Brain microvascular endothelial cell (primary cell): ENCODE data around the gene SLC26A8.
A peak's percentile ranks its signal among the peaks of the same experiment; 100 is the strongest.
"Not testable (repeated sequence)": the region's sequence is repeated elsewhere in the genome, so short reads cannot be mapped to it uniquely, and the experiment has no call there.

Experiments
- DNase-seq: peaks from one replicate; pipeline ENCODE4 v3.0.0-alpha.2; 2020
- H3K27ac ChIP-seq: fragments of 250-450 bp; sonication (Bioruptor Pico); 2 replicates; pipeline ENCODE4 v1.5.1; 2020; ENCODE audit warnings: mild to moderate bottlenecking, moderate library complexity
- H3K27me3 ChIP-seq: fragments of 250-450 bp; sonication (Bioruptor Pico); replicated peaks from 2 replicates; pipeline ENCODE4 v1.5.1; 2020; ENCODE audit warnings: mild to moderate bottlenecking
- H3K36me3 ChIP-seq: fragments of 250-450 bp; sonication (Bioruptor Pico); replicated peaks from 2 replicates; pipeline ENCODE4 v1.5.1; 2020; ENCODE audit warnings: mild to moderate bottlenecking
- H3K4me3 ChIP-seq: 2 replicates; pipeline ENCODE4 v1.5.1; 2011; ENCODE audit warnings: low read depth, mild to moderate bottlenecking, control low read depth, low read length, moderate library complexity
- in situ Hi-C: cut with HindIII; loops from 2 replicates; pipeline ENCODE4 v1.10.0; 2017; ENCODE audit warnings: low sequenced_read_pairs, low pct_ligation_motif_present
- TF ChIP-seq, protein P1 (sequence below): IDR thresholded peaks from 2 replicates; pipeline ENCODE4 v1.5.1; 2011; ENCODE audit warnings: low read depth, mild to moderate bottlenecking, moderate library complexity, low read length, control low read depth, inconsistent platforms; ENCODE audit errors: missing control alignments

Gene SLC26A8

DNA sequence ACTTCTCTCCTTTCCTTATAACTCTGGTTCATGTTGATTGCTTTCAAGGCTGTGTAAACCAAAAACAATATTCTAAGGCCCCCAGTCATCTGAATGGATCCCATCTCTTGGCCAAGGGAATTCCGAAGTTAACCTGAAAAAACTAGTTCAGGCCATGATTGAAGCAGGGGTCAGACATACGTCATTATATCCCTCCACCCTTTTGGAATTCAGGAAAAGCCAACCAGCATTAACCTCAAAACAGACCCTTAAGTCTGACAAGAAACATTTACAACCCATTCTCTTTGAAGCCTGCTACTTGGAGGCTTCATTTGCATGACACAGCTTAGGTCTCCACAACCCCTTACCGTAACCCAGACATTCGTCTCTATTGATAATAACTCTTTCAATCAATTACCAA is 39.7 kb downstream of the SLC26A8 start:
- H3K4me3 ChIP-seq: no peak overlapping the region
- in situ Hi-C loops: no loop called here
- no peak for DNase-seq
- TF ChIP-seq, protein P1, sequence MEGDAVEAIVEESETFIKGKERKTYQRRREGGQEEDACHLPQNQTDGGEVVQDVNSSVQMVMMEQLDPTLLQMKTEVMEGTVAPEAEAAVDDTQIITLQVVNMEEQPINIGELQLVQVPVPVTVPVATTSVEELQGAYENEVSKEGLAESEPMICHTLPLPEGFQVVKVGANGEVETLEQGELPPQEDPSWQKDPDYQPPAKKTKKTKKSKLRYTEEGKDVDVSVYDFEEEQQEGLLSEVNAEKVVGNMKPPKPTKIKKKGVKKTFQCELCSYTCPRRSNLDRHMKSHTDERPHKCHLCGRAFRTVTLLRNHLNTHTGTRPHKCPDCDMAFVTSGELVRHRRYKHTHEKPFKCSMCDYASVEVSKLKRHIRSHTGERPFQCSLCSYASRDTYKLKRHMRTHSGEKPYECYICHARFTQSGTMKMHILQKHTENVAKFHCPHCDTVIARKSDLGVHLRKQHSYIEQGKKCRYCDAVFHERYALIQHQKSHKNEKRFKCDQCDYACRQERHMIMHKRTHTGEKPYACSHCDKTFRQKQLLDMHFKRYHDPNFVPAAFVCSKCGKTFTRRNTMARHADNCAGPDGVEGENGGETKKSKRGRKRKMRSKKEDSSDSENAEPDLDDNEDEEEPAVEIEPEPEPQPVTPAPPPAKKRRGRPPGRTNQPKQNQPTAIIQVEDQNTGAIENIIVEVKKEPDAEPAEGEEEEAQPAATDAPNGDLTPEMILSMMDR: no peak
- no peaks in the 10 kb centered on the region for H3K36me3 ChIP-seq
- H3K27me3 ChIP-seq: peaks cover 3% of the 10 kb centered on the region
- H3K27ac ChIP-seq: no peak overlapping the region

DNA sequence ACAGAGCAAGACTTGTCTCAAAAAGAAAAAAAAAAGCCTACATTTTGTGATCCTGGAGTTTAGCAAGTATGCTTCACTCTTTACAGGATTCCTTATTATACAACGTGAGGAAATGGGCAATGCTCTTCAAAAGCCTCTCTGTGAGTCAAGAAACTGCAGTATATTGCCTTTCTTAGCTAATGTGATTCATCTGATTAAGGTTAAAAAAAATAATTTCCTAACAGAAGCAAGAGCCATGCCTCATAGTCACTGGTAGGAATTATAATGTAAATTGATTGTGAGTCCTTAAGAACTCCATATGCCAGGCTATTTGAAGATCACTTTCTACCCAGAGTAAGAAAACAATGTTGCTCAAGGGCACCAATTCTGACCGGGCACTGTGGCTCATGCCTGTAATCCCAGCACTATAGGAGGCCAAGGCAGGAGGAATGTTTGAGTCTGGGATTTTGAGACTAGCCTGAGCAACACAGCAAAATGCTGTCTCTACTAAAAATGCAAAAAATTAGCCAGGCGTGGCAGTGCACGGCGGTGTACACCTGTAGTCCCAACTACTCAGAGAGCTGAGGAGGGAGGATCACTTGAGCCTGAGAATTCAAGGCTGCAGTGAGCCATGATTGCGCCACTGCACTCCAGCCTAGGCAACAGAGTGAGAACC is 43.3 kb downstream of the SLC26A8 start:
- Histone ChIP-seq H3K27me3 (peaks cover 3% of the 10 kb centered on the region), H3K36me3 (no peaks in the 10 kb centered on the region), H3K4me3 (no peak overlapping the region), H3K27ac (no peak overlapping the region)
- TF ChIP-seq, protein P1: no peak
- no peak for DNase-seq
- in situ Hi-C loops: no loop called here

DNA sequence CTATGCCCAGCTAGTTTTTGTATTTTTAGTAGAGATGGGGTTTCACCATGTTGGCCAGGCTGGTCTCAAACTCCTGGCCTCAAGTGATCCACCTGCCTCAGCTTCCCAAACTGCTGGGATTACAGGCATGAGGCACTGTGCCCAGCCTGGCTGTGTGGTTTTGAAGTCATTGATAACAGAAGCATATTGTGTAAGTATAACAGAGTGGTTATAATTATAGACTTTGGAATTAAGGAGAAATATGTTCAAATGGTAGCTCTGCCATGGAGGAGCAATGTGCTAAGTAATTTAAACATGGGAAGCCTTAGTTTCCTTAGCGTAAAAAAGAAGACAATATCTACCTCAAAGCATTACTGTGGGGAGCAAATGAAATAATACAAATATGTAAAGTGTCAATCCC is 44.3 kb downstream of the SLC26A8 start:
- H3K27ac ChIP-seq, in situ Hi-C loops, DNase-seq, H3K4me3 ChIP-seq, H3K36me3 ChIP-seq, H3K27me3 ChIP-seq: not testable (repeated sequence)

DNA sequence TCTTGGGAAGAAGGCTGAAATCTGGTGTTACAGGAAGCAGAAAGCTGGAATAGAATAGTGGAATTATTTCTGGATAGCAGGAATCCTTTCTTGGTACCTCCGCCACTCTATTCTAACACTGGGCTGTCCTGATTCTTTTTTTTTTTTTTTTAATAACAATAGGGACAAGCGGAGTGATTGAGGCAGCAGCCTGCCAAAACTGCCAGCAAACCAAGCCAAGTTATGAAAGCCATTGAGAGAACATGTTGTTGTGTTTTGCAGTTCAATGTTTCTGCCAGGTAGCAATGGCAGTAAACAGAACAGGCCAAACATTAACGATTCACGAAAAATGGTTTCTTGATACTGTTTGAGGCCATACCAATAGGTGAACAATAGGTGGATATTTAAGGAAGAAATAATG is 47.1 kb downstream of the SLC26A8 start:
- H3K36me3 ChIP-seq: no peaks in the 10 kb centered on the region
- in situ Hi-C loops: no loop called here
- H3K27me3 ChIP-seq: no peaks in the 10 kb centered on the region
- H3K4me3 ChIP-seq: no peak overlapping the region
- no peak for DNase-seq
- no peak overlapping the region for H3K27ac ChIP-seq
- TF ChIP-seq, protein P1: no peak

DNA sequence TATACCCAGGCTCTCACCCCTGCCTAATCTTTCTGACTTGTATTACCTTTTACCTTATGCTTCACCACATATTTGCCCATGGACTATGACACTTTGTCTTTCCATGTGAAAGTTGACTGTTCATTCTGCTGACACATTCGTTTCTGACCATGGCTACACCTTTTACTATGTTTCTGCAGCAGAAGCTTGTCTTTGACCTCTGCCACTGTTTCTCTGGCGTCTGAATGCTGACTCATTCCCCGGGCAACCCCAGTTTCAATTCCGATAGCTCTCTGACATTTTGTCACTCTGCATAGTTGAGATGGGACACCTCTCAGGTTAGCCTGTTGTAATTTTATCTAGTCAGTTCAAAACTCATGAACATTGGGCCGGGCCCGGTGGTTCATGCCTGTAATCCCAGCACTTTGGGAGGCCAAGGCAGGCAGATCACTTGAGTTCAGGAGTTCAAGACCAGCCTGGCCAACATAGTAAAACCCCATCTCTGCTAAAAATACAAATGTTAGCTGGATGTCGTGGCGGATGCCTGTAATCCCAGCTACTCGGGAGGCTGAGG is 50.7 kb downstream of the SLC26A8 start:
- TF ChIP-seq, protein P1: no peak
- Histone ChIP-seq H3K4me3 (no peak overlapping the region), H3K27me3 (no peaks in the 10 kb centered on the region), H3K27ac (no peak overlapping the region), H3K36me3 (no peaks in the 10 kb centered on the region)
- in situ Hi-C loops: no loop called here
- no peak for DNase-seq

DNA sequence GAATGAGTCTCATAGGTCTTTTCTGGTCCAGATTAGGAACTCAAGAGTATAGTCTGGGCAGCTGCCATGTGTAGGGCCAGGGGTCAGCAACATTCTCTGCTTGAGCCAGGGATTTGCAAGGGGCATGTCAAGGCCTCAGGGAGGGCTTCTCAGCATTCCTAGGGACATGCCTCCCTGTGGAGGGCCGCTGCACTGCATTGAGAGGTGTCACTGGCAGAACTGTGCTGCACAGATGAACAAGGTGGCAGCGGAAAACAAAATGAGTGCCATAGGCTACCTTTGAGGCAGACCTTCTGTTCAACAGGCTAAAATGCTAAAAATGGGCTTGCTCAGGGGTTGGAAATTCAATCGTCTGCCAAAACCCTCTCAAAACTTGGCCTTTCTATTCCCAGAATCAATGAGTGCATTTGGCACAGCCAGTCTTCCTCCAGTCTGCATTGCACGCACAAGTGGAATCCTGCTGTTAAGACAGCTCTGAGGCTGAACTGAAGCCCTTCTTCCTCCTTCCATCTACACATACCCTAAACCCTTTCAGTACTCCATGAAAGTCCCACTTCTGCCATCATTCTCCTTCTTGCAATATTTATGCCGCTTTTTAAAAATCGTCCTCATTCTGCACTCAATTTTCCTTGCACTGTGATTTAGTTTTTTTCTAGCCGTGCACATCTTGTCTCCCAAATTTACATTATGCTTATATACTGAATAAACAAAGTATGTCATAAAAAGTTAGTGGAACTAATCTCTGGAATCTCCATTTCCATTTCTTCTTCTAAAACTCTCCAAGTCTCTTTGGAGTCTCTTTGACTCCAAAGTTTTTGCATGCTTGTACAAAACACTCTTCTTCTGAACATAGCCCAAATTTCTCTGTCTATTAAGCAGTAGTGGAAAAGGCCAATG is 51.7 kb downstream of the SLC26A8 start:
- in situ Hi-C loops: no loop called here
- Histone ChIP-seq H3K27me3 (no peaks in the 10 kb centered on the region), H3K27ac (no peak overlapping the region), H3K4me3 (no peak overlapping the region), H3K36me3 (no peaks in the 10 kb centered on the region)
- TF ChIP-seq, protein P1: peak; percentile 29
- DNase-seq: no peak
